PFSK-1 (cell line): ENCODE results near the gene JHY.

Experiments
- POLR2AphosphoS5 ChIP-seq: IDR thresholded peaks from 2 replicates; pipeline ENCODE4 v1.6.1; 2012; ENCODE audit warnings: low read depth, mild to moderate bottlenecking, control low read depth, low read length, moderate library complexity
- TAF1 ChIP-seq: IDR thresholded peaks from 2 replicates; pipeline ENCODE4 v1.6.1; 2012; ENCODE audit warnings: low read length, control low read depth, borderline replicate concordance; ENCODE audit not compliant: insufficient read depth
- TF ChIP-seq, protein P1 (sequence below), 2 experiments: IDR thresholded peaks; 2 replicates each; pipeline versions ENCODE4 v1.6.1 to v1.8.0; 2011 to 2012; ENCODE audit warnings: low read depth in 2 of 2, low read length in 2 of 2, control low read depth in 1 of 2, inconsistent platforms in 1 of 2, mild to moderate bottlenecking in 1 of 2, moderate library complexity in 1 of 2; ENCODE audit not compliant: insufficient read depth in 1 of 2

DNA sequence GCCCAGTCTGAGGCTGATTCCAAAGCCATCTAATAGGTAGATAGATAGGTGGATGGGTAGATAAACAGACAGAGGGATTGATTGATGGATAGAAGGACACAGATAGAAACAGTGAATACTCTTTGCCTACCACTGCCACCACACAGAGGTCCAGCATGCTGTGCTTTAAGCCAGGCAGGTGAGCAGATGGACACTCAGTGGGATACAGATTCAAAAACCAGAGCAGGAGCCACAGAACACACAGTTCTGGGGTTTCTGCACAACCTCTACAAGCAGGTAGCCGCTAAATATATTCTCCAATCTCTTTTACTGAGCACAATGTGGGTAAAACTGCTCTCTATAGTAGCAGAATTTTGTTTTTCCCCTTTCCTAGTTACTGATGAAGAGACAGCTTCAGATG is 20.5 kb upstream of the JHY start:
- TF ChIP-seq POLR2AphosphoS5 (no peak), TAF1 (no peak)
- TF ChIP-seq, protein P1, sequence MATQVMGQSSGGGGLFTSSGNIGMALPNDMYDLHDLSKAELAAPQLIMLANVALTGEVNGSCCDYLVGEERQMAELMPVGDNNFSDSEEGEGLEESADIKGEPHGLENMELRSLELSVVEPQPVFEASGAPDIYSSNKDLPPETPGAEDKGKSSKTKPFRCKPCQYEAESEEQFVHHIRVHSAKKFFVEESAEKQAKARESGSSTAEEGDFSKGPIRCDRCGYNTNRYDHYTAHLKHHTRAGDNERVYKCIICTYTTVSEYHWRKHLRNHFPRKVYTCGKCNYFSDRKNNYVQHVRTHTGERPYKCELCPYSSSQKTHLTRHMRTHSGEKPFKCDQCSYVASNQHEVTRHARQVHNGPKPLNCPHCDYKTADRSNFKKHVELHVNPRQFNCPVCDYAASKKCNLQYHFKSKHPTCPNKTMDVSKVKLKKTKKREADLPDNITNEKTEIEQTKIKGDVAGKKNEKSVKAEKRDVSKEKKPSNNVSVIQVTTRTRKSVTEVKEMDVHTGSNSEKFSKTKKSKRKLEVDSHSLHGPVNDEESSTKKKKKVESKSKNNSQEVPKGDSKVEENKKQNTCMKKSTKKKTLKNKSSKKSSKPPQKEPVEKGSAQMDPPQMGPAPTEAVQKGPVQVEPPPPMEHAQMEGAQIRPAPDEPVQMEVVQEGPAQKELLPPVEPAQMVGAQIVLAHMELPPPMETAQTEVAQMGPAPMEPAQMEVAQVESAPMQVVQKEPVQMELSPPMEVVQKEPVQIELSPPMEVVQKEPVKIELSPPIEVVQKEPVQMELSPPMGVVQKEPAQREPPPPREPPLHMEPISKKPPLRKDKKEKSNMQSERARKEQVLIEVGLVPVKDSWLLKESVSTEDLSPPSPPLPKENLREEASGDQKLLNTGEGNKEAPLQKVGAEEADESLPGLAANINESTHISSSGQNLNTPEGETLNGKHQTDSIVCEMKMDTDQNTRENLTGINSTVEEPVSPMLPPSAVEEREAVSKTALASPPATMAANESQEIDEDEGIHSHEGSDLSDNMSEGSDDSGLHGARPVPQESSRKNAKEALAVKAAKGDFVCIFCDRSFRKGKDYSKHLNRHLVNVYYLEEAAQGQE (IDR thresholded peaks at IDR 0.05; ENCODE audit: insufficient read depth in 1 of 2, low read depth in 2 of 2, low read length in 2 of 2), result no peak
